Stimulated activated CD4-positive, alpha-beta T cell treated with anti-CD3 and anti-CD28 coated beads, Interleukin-4, amount 100 ng/mL, for 48 hours (primary cell): ENCODE measurements around the gene ZBTB18.
A peak's percentile ranks its signal among the peaks of the same experiment; 100 is the strongest.

Experiments used
- DNase-seq, 2 donors: peaks; one replicate each; pipeline ENCODE4 v3.0.0-alpha.2; 2020; ENCODE audit warnings: low read depth in 2 of 2

ZBTB18 gene

GRCh38 chr1:244062156-244062725 is 11.2 kb downstream of the ZBTB18 start:
- DNase-seq = no peak

GRCh38 chr1:244063498-244063897 is 12.4 kb downstream of the ZBTB18 start:
- no peak for DNase-seq

GRCh38 chr1:244064621-244065020 is 13.5 kb downstream of the ZBTB18 start:
- no peak for DNase-seq

DNA sequence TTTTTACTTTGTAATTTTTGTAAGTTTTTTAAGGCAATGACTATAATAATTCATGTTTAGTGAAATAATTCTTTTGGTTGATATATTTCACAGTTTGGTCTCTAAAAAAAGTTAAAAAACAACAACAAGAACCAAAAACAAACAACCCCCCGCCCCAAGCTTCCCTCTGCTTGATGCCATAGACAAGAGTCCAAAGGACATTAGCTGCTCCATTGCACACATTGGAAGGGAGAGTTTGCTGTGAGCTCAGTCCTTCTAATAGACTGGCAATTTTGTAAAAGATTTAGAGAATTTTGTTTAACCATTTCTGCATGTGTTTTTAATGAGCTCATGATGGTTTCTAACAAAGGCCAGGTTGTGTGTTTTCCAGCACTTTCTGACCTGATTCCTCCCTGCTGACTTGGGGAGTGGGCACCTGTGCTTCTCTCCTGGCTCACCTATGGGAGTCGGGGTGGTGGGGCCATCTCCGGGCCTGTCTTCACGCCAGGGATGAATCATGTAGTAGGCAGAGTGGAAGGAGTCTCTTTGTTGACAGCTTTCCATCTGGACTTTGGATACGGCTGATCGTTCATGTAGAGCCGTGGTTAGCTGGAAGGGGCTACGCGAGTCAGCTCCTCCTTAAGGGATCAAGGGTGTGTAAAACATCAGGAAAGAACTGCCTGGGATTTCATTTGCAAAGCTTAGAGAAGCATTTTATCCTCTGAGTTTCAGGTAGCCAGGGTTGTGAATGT is 14.1 kb downstream of the ZBTB18 start:
- no peak for DNase-seq

DNA sequence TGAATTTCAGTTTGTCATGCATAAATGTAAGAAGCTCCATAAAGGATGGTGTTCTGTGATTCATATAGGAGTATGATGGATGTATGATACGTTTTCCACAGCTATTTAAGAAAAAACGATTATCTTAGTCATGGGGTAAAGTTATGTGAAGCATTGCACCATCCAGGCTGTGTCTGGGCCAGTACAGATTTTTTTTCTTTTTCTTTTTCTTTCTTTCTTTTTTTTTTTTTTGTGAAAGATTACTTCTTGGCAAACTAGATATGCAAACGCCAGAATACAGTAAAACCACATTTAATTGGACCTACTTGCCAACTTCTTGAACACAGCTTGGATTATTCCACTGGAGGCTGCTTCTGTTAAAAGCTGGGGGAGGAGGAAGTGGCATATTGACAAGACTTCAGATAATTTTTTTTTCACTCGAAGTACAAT is 14.9 kb downstream of the ZBTB18 start:
- no peak for DNase-seq

DNA sequence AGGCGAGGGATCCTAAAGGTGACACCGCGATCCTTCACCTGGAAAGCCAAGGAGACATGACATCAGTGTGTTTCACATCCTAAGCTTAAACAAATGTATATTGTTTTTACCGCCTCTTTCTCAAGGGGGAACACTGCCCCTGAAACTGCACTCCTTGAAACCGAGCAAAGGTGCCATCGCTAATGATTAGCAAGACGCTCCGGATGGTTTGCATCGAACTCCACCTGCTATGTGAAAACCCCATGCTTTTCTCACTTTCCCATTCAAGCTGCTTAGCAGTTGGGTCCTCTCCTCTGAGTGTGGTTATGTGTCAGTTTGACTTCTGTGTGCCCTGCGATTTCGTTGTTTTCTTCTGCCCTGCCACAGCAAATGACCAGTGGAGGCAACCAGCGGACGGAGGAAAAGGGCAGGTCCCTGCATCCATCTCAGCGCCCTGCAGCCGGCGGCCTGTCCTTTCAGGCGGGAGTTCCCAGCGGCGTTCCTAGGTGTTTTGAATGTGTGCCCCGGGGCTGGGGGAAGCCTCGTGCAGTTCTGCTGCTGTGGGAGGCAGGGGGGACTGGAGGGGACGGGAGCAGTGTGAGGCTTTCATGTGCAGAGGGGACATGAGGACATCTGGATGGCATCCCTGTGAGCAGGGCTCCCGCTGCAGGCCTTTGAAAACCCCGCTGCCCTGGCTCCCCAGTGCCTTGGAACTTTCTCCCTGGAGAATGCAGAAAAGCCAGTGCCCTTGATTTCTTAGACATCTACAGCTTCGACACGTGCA is 16.1 kb downstream of the ZBTB18 start:
- no peak for DNase-seq

- no peak for DNase-seq
These were observed 16.8 kb downstream of the ZBTB18 start for GRCh38 chr1:244067893-244068292.

DNA sequence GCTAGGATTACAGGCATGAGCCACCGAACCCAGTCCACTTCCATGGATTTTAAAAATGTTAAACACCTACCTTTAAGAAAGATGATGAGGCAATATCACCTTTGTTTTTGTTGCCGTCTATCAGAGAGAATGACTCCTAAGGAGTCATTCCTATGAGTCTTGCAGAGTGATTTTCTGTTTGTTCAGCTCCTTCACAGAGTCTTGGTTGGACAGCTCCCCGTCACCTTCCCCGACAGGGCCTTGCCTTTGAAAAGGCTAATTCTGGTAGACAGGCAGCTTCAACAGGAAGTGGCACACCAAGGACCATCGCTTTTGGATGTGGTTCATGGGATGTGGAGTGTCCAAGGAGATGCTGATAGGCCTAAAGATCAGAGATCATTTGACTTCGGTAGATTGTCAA is 17.5 kb downstream of the ZBTB18 start:
- no peak for DNase-seq

DNA sequence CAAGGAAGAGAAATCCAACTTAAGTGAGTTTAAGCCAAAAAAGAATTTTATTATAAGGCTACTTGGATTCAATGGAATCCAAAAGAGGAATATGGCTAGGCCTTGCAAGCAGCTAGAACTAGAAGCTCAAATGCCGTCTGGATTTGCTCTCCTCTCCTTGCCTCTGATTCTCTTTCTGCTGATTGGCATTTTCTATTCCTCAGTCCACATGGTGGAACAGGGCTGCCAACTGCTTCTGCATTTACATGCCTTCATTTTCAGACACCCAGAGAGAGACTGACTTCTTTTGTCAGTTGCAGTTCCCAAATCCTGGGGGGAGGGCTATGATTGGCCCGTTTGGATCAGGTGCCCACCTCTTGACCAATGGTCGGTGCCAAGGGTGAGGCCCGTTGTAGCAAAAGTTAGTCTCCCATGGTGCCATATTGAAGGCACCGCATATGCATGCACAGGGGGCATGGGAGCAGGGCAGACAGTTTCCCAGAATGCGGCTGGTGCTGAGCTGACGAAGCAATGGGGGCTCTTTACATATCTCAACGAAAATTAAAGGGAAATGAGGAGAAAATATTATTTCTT is 18.3 kb downstream of the ZBTB18 start:
- no peak for DNase-seq

DNA sequence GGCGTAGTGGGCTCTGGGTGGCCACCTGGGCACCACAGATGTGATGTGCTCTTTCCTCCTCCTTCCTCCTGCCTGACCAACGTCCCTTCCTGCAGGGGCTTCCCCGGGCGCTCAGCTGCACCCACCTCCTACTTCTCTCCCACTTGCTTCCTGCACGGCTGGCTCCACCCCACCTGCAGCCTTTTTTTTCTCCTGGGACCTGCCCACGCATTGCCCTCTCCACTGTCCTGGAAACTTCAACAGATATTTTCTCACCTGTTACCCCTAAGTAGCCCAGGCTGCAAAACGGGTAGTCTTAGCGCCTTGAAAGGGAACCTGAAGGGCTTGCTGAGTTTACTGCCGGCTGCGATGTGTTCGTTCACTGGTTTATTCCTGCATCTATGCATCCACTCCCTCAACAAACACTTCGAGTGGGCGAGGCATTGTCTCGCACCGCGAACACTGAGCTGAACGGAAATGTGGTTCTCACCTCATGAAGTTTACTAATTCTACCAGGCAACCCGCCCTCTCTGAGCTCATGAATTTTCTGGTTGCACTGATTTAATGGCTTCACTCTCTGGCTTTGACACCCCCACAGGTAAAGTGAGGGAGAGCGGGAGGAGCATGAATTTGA is 23.6 kb downstream of the ZBTB18 start:
- DNase-seq = peak; percentile 15 to 19

DNA sequence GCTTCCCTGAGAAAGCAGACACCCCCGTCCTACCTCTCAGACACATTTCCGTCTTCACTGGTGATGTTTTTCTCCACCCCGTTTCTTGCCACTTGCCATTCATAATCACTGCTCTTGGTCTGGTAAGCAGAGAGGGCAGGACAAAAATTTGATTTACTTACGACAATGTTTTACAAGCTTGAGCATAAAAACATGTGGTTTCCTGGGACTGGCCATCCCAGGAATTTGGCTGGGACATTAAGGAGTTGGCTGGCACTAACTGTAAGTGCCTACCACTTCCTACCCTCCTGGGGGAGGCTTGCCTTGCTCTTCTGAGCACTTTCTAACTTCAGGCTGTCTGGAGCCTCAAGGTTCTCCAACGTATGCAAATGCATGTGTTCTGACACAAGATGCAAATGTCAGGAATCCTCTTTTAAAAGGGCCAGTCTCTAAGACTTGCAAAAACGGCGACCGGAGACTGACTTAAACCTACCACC is 24.2 kb downstream of the ZBTB18 start:
- DNase-seq = no peak

DNA sequence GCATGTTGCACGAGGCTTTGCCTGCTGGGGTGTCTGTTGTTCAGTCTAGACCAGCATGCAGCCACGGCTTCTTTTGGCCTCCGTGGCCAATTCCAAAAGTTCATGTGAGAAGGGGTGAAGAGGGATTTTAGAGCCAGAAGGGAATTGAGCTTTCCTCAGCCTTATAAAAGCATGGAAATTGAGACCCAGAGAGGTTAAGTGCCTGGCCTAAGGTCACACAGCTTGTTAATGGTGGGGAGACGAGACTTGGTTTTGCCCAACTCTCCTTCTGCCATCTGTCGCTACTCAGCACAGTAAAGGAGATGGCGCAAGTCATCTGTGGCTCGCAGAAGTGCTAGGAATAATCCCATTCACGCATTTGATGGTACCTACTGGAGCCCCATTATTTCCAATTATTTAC is 25.7 kb downstream of the ZBTB18 start:
- DNase-seq = no peak

- no peak for DNase-seq
These were observed 26.6 kb downstream of the ZBTB18 start for GRCh38 chr1:244077473-244078220.

- no peak for DNase-seq
These were observed 29.4 kb downstream of the ZBTB18 start for GRCh38 chr1:244080343-244080929.

- DNase-seq = no peak
These were observed 31.9 kb downstream of the ZBTB18 start for GRCh38 chr1:244082969-244083368.

- no peak for DNase-seq
These were observed 32.4 kb downstream of the ZBTB18 start for GRCh38 chr1:244083383-244083943.

GRCh38 chr1:244084763-244085162 is 33.7 kb downstream of the ZBTB18 start:
- no peak for DNase-seq

GRCh38 chr1:244085891-244086290 is 34.8 kb downstream of the ZBTB18 start:
- DNase-seq = no peak

GRCh38 chr1:244087021-244087560 is 36.0 kb downstream of the ZBTB18 start:
- DNase-seq = no peak

GRCh38 chr1:244087611-244088010 is 36.5 kb downstream of the ZBTB18 start:
- no peak for DNase-seq
